ENCODE measurements around the gene ZNF292.
"Not testable (repeated sequence)": the region's sequence is repeated elsewhere in the genome, so short reads cannot be mapped to it uniquely, and the experiment has no call there.

The ZNF292 gene

DNA sequence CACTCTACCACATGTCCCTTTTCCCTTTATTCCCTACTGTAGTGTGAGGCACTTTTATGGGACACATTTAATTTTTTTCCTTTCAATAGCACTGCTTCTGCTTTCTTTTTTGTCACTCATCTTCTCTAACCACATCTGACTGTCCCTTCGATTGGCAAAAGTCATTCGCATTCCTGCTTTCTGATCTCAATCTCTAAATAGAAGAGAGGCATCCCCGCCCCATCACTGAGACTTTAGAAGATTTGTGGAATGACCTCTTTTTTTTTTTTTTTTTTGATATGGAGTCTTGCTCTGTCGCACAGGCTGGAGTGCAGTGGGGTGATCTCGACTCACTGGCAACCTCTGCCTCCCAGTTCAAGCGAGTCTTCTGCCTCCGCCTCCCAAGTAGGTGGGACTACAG, 9.1 kb downstream of the ZNF292 start:
- no peak for DNase-seq

DNA sequence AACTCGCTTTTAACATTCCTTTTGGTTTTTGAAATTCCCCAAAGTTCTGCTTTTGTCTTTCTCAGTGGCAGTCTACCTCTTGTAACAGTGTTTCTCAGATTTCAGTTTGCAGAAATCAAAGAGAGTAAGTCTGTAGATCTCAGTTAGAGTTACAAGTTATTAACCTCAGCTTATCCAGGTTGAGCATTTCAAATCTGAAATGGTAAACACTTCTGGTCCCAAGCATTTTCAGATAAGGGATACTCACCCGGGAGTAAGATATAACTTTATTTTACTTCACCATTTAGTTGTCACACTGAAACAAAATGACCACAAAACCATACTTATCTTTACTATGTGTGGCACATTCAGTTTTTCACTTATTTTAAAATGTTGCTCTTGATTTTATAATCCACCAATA, 9.8 kb downstream of the ZNF292 start:
- DNase-seq: no peak

DNA sequence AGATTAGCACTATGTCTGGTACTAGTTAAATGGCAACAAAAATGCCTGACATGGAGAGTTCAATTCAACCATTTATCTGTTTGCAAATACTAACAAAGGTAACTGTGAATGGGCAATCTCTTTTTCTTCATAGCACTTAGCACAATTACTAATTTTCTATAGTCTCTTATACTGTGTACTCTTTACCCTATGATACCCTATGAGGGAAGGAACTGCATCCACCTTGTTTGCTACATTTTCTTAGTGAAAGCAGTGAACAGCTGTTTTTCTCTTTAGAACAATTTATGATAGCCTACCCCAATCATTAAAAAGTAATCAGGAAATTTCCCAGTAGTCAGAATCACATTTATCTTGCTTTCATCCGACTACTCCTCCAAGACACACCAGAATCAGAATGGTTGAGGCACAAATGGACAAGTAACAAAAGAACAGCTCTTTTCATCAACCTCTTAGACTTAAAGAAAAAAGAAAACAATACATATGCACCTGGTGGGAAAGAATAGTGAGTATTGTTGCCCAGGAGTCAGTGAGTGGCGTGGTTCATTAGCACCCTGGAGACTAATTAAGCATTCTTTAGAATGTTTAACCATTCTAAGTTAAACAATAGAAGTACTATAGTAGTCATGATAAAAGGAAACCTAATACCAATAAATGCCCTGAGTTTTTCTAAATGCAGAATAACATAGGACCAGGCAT, 16.7 kb downstream of the ZNF292 start:
- no peak for DNase-seq

DNA sequence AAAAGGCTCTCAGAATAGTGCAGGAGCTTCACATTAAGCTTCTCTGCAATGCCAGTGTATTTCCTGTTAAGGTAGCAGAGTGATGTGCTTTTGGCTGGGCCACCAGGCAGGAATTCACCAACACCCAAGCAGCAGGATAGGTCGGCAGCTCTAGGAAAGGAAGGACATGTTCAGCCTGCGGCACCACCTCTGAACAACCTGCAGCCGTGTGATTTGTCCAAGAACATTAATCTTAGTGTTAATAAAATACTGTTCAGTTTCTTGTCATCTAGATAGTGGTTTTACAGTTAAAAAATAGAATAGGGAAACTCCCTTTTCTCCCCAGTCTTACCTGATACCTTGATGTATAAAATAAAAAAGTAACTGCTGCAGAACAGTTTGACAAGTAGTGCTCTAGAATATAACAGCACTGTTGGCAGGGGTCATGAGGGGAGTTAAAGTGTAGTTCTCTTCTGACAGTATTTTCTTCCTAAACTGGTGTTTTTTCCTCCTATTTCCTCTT, 18.8 kb downstream of the ZNF292 start:
- DNase-seq: no peak

DNA sequence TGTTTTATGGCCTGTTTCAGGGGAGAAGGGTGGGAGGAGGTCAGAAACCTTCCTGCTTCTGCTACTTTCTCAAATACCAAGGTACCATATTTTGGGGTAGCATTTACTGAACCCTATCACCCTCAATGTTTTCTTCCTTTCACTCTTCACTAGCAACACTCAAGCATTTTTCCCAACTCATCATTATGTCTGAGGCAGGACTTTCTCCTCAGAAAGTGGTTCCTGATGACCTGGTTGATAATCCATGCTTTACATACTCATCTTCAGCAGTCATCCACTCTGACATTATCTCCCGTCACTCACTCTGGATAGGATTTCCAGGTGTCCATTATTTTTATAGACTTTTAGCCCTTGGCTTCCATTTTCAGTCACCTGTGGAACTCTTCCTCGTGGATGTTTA, 21.1 kb downstream of the ZNF292 start:
- DNase-seq: no peak

DNA sequence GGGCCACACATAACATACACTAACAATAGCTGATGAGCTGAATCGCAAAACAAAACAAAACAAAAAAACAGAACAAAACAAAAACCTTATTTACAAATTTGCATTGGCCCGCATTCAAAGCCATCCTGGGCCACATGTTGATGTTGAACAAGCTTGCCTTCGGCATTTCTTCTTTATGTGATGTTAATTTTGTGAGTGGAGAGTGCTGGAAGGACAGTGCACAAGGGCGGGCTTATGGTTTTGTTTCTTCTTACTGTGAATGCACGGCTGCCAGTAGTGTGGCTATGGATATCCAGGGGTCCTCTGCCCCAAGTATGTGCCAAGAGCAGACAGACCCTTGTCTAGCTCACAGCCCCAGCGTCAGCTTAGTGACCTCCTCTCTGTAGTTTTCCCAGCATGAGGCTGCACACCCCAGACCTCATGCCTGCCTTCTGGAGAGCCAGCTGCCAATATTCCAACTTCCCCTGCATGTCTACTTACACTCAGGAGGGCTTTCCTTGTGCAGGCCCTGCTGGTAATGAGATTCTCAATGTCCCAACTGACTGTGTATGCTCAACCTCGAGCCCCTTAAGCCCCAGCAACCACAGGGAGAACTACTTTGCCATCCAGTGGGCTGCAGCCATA, 24.9 kb downstream of the ZNF292 start:
- DNase-seq: no peak

DNA sequence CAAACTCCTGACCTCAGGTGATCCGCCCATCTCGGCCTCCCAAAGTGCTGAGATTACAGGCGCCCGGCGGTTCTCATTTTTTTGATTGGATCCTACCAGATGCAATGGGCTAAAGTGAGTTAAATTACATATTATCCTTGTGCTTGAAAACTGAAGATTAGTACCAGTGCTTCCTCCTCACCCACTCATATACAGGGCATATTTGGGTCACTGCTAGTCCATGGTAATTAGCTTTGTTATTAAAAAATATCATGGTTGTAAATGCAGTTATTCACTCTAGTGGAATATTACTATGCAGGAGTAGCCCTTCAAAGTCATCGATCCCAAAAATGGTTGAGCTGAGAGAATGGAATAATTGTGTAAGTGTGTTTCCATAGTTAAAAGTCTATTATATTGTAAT, 26.5 kb downstream of the ZNF292 start:
- no peak for DNase-seq

DNA sequence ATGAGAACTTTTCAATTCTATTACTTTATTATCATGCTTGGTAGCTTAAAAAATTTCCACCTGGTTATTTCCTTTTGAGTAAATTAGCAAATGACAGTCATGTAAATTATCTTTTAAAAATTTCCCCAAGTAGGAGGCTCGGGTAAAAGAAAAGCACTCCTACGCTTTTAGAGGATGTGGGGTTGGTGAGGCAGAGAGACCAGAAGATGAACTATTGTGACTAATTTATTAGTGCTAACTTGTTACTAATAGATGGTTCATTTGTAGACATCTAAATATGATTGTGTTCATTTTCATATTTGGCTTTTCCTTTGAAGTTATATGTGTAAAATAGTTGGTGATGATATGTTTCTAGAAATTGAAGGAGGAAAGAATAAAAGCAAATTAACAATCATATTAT, 27.0 kb downstream of the ZNF292 start:
- no peak for DNase-seq

DNA sequence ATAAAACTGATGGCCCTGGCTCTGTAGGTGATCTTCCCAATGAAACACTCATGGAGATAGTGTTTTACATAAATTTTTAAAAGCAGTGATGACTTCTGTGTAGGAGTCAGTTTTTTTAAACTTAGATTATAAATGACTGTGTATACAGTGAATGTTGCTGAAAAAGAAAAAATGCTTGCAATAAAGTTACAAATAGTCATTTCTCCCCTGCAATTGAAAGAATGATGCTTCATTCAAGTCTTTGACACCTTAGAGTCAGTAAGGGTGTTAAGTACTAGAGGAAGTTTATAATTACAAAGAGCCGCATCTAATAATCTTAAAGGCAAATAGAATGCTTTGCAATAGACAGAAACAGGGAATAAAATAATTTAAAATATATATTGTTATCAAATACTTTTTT, 27.6 kb downstream of the ZNF292 start:
- no peak for DNase-seq

DNA sequence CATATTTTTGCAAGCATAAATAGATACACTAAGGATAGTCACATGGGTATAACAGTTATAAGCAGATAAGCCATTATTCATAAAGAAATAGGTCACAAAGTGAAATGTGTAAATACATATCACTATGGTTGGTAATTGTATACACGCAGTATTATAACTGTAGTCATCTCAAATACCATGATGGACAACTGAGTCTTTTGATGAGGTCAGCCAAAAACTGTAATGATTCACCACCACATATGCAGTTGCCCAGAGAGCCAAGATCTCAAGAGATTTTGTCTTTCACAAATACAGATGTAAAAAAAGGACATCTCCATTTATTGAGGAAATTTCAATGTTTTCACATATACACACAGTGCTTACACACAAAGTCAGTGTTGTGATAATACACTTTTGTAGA, 28.3 kb downstream of the ZNF292 start:
- peak; percentile 44 for DNase-seq

DNA sequence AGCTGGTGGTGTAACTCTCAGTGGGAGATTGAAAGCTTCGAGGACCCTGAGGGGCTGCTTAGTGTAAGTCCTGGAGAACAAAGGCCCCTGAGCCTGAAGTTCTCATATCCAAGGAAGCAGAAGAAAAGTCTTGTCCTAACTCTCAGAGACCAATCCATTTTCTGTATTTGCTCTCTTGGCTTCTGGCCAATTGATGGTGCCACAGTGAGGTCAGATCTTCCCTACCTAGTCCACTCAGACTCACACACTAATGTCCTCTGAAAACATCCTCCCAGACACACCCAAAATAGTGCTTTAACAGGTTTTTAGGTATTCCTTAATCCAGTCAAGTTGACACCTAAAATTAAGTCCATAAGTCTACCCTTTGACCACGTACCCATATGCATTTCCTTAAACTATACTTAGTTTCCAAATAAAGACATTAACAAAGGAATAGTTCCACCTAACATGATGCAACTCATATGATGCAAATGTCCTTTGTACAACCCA, 29.4 kb downstream of the ZNF292 start:
- DNase-seq: no peak

DNA sequence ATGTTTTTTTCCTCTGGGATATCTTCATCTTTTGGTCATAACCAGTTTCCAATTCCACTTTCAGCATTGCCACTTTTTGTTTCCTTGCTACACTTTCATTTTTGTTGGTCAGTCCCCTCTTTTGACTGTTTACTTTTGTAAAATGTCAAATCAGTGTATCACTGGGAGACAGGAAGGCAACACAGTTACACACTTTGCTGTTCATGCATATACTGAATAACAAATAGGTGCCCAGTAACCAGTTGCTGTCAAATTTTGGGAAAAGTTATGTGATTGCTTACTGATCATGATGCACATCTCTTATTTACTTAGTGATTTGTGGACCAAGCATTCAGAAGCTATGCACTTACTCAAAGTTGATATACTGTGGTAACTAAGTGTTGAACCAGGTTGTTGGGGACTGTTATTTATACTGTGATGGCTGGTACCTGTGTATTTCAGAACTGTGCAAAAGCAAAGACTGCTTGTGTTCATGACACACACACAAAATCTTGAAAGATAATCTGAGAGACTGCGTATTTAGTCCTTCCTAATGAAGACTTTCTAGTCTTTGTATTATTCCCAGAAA, 41.0 kb downstream of the ZNF292 start:
- DNase-seq: no peak

DNA sequence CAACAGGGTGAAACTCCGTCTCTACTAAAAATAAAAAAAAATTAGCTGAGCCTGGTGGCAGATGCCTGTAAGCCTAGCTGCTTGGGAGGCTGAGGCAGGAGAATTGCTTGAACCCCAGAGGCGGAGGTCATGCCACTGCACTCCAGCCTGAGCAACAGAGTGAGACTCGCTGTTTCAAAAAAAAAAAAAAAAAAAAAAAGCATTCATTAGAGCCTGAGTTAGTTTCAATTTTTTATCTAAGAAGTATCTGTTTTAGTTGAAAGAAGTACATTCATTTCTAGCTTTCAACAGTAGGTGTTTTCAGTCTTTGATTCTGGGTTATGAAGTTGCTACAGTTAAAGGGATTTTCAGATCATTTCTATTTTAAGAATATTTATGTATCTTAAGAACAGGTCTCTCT, 42.2 kb downstream of the ZNF292 start:
- DNase-seq: no peak

DNA sequence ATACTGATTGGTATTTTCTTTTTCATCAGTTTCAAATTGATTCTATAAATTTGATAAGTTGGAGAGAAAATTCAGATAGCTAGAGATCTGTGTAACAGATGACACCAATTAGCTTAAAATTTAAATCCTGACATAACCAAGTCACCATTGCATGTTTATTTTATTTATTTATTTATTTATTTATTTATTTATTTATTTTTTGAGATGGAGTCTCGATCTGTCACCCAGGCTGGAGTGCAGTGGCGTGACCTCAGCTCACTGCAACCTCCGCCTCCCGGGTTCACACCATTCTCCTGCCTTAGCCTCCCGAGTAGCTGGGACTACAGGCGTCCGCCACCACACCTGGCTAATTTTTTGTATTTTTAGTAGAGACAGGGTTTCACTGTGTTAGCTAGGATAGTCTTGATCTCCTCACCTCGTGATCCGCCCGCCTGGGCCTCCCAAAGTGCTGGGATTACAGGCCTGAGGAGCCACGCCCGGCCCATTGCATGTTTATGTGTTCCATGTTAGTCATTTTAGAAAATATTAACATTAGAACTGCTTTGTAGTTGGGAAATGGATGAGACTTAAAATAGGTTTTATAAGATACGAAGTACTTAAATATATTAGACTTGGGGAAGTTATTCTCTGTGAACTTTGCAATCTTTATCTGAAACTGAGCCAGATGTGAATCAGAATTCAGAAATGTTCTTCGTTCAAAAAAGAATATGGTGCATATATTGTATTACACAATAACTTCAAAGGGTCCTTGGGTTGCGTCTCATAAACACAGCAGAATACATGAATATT, 42.9 kb downstream of the ZNF292 start:
- not testable (repeated sequence) for DNase-seq

DNA sequence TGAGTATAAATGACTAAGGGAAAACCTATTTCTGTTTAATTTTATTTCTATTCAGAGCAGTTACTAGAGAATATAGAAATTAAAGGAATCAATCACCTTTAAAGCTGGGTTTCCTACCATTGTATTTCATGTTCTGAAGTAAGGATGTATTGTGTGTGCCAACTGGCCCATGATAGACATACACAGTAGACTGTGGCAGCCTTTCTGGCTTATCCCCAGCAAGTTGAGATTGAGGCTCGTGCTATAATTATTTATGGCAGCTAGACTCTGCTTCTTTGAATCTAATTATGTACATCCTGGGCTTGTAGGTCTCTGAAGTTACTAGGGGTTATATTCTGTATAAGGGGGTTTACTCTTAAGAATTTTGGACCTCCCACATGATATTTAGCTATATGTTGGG, 44.4 kb downstream of the ZNF292 start:
- DNase-seq: no peak

DNA sequence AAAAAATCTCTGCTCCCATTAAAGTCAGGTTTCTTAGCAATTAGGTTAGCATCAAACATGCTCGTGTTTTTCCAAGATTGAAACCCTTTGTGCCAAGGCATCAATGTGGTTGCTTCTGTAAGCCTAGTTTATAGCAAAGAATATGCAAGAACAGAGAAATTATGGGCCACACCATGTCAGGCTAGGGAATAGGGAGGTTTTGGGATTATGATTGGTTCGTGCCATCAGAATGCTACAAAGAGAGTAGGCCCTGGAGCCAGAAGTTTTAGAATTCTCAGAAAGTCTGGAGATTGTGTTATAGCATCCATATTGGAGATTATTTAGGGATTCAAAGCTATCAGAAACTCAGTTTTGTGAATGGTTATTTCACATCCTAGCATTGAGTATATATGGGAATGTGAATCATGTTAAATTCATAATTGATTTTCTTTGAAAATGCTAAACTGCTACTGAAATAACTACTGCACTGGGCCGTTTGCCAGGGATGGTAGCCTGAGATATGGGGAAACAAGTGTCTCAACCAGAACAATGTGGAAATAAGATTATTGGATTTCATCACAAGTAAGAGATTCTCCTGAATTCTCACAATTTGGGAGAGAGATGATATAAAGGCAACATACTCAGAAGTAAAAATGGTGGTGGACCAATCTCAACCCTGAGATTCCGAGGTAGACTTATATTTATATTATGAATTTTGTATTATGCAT, 45.3 kb downstream of the ZNF292 start:
- peak; percentile 11 for DNase-seq

DNA sequence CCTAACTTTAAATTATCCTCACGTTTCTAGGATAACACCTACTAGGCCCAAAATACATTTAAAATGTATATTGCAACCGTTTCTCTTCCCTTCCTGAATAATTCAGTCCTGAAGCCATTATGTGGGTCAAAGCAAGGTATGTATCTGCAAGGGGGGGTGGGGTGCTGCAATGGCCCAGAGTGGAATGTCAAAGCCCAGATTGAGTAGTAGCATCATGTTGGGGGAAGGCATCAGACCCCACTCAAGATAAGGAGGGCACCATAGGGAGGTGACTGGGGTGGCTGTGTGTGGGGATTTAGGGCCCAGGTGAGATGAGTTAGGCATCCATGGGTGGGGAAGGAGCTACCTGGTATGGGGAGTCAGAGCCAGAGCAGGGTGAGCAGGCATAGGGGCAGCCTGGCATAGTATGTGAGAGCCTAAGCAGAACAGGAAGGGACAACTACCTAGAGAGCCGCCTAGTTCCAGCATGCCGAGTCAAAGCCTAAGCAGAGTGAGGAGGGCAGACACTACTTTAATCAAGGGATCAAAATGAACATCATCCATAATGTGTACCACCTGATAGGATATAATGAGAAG, 48.2 kb downstream of the ZNF292 start:
- DNase-seq: no peak

DNA sequence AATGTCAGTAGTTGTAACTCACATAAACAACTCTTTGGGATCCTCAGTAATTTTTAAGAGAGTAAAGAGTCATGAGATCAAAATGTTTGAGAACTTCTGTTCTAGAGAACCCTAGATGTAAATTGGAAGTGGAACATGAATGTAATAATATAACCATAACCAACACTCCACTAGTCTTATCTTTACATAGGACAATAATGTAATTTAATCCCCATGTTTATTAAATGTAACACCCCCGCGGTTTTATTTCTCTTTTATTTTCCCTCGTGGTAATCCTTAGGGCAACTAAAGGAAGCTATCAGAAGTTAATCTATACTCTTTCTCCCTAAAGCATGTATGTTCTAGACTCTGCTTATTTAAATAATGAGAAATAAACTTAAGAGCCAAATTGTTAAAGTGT, 54.4 kb downstream of the ZNF292 start:
- DNase-seq: no peak

DNA sequence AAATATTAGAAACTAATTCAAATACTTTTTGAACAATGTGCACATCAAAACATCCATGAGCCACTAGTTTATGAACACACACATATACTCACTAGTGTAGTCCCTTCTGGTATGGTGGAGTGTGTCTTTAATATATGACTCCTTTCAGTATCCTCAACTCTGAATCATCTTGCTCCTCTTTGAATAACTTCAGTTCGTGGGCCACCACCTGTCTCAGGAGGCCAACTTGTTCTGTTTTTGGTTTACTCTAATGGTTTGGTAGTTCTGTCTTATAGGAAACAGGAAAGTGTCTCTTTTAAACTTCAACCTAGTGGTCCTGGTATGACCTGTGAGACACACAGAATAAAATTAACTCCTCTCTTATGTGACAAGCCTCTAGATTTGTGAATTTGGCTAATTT, 55.6 kb downstream of the ZNF292 start:
- no peak for DNase-seq

DNA sequence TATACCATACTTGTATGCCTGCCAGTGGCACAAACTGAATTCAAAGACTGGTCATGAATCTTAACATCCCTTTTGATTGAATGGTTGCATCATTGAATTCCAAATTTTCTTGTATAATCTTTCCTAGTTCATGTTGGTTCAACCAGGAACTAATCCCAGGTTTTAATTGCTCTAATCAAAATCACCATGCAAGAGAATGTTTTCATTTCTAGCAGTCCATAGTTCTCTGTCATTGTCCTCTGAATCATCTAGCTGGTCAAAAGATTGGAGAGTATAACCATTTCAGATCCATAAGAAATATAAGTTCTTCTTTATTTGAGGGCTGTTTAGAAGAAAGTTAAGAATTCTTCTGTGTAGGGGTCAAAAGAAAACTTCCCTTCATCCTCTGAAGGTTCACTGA, 57.2 kb downstream of the ZNF292 start:
- no peak for DNase-seq

DNA sequence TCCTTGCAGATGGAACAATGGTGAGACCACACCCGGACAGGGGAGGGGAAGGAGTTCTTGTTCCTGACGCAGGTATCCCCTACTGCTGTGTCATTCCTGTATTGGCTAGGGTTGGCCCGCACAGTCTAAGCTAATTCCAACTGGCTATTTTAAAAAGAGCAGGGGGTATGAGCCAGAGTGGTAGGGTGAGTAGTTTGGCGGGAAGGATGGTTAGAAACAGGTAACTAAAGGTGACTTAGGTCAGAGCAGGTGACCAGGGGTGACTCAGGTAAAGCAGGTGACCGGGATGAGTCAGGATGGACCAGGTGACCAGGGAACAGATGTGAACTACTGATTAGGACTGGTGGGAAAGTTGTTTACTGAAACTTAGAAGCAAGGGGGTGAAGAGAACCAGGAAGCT, 58.0 kb downstream of the ZNF292 start:
- DNase-seq: no peak

DNA sequence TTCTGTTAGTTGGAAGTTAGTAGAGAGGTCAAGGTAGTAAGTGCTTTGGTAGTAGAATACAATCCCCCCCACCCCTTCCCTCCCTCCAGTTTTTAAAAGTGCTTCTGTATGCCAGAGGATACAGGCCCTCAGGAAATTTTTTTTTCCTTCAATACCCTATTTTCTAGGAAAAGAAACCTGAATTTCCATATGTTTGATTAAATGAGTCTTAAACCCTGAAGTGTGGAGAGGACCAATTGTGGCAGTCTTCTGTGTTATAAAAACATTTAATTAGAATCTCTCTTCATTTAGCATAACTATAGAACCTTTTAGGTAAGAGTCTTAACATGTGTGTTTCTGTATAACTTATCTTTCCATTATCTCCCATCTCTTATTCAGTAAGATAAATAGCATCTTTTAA, 59.5 kb downstream of the ZNF292 start:
- no peak for DNase-seq

DNA sequence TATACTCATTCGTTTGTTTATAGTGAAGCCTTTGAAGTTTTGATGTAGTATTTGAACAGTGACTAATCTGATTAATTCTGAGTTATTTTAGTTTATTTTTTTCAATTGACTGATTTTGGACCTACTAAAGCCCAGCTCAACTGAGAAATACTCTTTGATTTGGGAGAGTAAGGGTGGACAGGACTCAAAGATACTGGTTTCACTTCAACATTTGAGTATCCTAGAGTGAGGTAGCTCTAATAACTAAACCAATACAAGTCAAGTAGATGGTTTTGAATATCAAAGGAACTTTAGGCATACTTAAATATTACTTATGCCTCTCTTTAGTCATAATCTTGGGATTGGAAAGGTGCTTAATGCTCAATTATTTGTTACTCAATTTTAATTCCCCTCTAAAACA, 65.6 kb downstream of the ZNF292 start:
- DNase-seq: no peak
